PC-3 (cell line): ENCODE measurements around the gene DAPK1. TPM values are rescaled to one million over a fixed set of nuclear protein-coding genes. Genes with fewer than 3 reads are reported as not detected.

Source experiments
- ATAC-seq: fragments of 200-7000 bp; cut with Tn5 transposase; 2 replicates; pipeline ENCODE4 v1.9.1; 2020; ENCODE audit warnings: mild to moderate bottlenecking, moderate library complexity
- BruUV-seq: library from RNA; stranded (reverse); fragments of 400-500 nt; replicated peaks from 2 replicates; lab custom pipeline; 2021; lab: Mats Ljungman, UMichigan
- CTCF ChIA-PET: fragments of 300-600 bp; sonication (Branson Sonifier 250); formaldehyde crosslinking; loops from one replicate; lab custom pipeline; 2022; ENCODE audit warnings: antibody characterized with exemption; lab: Charles Lee
- POLR2A ChIA-PET: fragments of 300-600 bp; sonication (Branson Sonifier 250); formaldehyde crosslinking; loops from one replicate; lab custom pipeline; 2022; ENCODE audit warnings: antibody characterized with exemption; ENCODE audit not compliant: unreplicated experiment; lab: Charles Lee
- DNase-seq: peaks from one replicate; pipeline ENCODE4 v3.0.0-alpha.2; 2015
- H2AFZ ChIP-seq: fragments of 300-600 bp; sonication (generic); 2 replicates; pipeline ENCODE4 v1.6.0; 2016; ENCODE audit warnings: antibody characterized with exemption, low read length
- H3F3A ChIP-seq: fragments of 300-600 bp; sonication (generic); one replicate; pipeline ENCODE4 v1.6.0; 2017; ENCODE audit warnings: antibody characterized with exemption, low read length, control low read depth, mild to moderate bottlenecking; ENCODE audit not compliant: unreplicated experiment
- H3K27ac ChIP-seq: fragments of 300-600 bp; sonication (generic); 2 replicates; pipeline ENCODE4 v1.5.1; 2016; ENCODE audit warnings: mild to moderate bottlenecking, low read length
- H3K27me3 ChIP-seq: fragments of 300-600 bp; sonication (generic); 2 replicates; pipeline ENCODE4 v1.6.1; 2016; ENCODE audit warnings: low read length, mixed read lengths
- H3K36me3 ChIP-seq: fragments of 300-600 bp; sonication (generic); 2 replicates; pipeline ENCODE4 v1.6.1; 2016; ENCODE audit warnings: low read depth, mixed run types, low read length, mixed read lengths
- H3K4me1 ChIP-seq: fragments of 300-600 bp; sonication (generic); 2 replicates; pipeline ENCODE4 v1.5.1; 2016; ENCODE audit warnings: low read length; ENCODE audit not compliant: insufficient read depth
- H3K4me2 ChIP-seq: fragments of 300-600 bp; sonication (generic); 2 replicates; pipeline ENCODE4 v1.6.0; 2016; ENCODE audit warnings: low read length
- H3K4me3 ChIP-seq: fragments of 300-600 bp; sonication (generic); 2 replicates; pipeline ENCODE4 v1.5.1; 2016; ENCODE audit warnings: mild to moderate bottlenecking, low read length, mixed read lengths
- H3K79me2 ChIP-seq: fragments of 300-600 bp; sonication (generic); 2 replicates; pipeline ENCODE4 v1.6.1; 2017; ENCODE audit warnings: low read length, mixed read lengths
- H3K9ac ChIP-seq: fragments of 300-600 bp; sonication (generic); 2 replicates; pipeline ENCODE4 v1.6.0; 2016; ENCODE audit warnings: mild to moderate bottlenecking, low read length
- H3K9me2 ChIP-seq: fragments of 300-600 bp; sonication (generic); replicated peaks from 2 replicates; pipeline ENCODE4 v1.6.1; 2016; ENCODE audit warnings: mixed run types, low read length, mixed read lengths
- H3K9me3 ChIP-seq: fragments of 300-600 bp; sonication (generic); 2 replicates; pipeline ENCODE4 v1.6.1; 2016; ENCODE audit warnings: low read length, mixed read lengths
- H4K20me1 ChIP-seq: fragments of 300-600 bp; sonication (generic); 2 replicates; pipeline ENCODE4 v1.6.1; 2016; ENCODE audit warnings: low read length, mixed read lengths
- EZH2 ChIP-seq: fragments of 300-600 bp; sonication (generic); IDR thresholded peaks from one replicate; pipeline ENCODE4 v1.6.1; 2017; ENCODE audit warnings: antibody characterized with exemption, mild to moderate bottlenecking, low read length; ENCODE audit not compliant: unreplicated experiment
- EZH2phosphoT487 ChIP-seq: fragments of 300-600 bp; sonication (generic); IDR thresholded peaks from 2 replicates; pipeline ENCODE4 v1.6.1; 2018; ENCODE audit warnings: mild to moderate bottlenecking, antibody characterized with exemption, low read length, borderline replicate concordance
- intact Hi-C: fragments of 100-400 bp; cut with micrococcal nuclease; formaldehyde crosslinking; loops from 2 replicates; pipeline ENCODE4 v1.9.0; 2023
- total RNA-seq: library from RNA; depleted of rRNA; stranded (reverse); fragments of >200 nt; gene quantifications from 2 replicates; pipeline ENCODE4 v1.2.3, GENCODE V29; 2014
- TF ChIP-seq, protein P1 (sequence below): fragments of 300-600 bp; sonication (generic); conservative IDR thresholded peaks from 2 replicates; pipeline ENCODE4 v1.5.1; 2017; ENCODE audit warnings: antibody characterized with exemption, low read depth, mild to moderate bottlenecking, low read length

The DAPK1 gene
- total RNA-seq, 1 experiment from 2014 or later = not detected

DNA sequence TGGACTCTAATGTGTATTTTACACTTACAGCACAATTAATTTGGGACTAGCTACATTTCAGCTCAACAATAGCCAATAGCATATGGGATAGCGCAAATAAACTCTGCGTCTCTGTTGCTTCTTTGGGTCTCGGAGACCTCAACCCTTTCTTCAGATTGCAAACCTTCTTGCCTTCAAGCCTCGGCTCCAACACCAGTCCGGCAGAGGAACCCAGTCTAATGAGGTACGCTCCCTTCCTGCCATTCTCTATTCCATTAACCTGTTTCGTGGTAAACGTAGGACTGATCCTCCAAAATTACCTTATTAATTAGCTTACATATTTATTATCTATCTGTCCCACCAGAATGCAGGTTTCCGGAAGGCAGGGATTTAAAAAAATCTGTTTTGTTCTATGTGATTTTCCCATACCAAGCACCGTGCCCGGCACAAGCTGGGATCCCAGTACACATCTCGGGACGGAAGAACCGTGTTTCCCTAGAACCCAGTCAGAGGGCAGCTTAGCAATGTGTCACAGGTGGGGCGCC lies 525 bp upstream of the DAPK1 start:
- H3K4me1 ChIP-seq = no peaks in the 10 kb centered on the region
- H3K27me3 ChIP-seq = peaks cover 34% of the 10 kb centered on the region
- ATAC-seq (no peak), DNase-seq (no peak)
- TF ChIP-seq, protein P1, sequence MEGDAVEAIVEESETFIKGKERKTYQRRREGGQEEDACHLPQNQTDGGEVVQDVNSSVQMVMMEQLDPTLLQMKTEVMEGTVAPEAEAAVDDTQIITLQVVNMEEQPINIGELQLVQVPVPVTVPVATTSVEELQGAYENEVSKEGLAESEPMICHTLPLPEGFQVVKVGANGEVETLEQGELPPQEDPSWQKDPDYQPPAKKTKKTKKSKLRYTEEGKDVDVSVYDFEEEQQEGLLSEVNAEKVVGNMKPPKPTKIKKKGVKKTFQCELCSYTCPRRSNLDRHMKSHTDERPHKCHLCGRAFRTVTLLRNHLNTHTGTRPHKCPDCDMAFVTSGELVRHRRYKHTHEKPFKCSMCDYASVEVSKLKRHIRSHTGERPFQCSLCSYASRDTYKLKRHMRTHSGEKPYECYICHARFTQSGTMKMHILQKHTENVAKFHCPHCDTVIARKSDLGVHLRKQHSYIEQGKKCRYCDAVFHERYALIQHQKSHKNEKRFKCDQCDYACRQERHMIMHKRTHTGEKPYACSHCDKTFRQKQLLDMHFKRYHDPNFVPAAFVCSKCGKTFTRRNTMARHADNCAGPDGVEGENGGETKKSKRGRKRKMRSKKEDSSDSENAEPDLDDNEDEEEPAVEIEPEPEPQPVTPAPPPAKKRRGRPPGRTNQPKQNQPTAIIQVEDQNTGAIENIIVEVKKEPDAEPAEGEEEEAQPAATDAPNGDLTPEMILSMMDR = no peak
- TF ChIP-seq EZH2phosphoT487 (no peak), EZH2 (no peak)
- no peaks in the 10 kb centered on the region for H3F3A ChIP-seq
- H3K9me3 ChIP-seq = no peaks in the 10 kb centered on the region
- CTCF ChIA-PET = no interaction called here
- no peak overlapping the region for H3K4me2 ChIP-seq
- H2AFZ ChIP-seq = no peak overlapping the region
- no peak overlapping the region for H3K27ac ChIP-seq
- no peaks in the 10 kb centered on the region for H4K20me1 ChIP-seq
- BruUV-seq = no TSS peak
- POLR2A ChIA-PET = no interaction called here
- no peak overlapping the region for H3K4me3 ChIP-seq
- H3K9ac ChIP-seq = no peak overlapping the region
- H3K79me2 ChIP-seq = no peaks in the 10 kb centered on the region
- no peaks in the 10 kb centered on the region for H3K9me2 ChIP-seq
- no peaks in the 10 kb centered on the region for H3K36me3 ChIP-seq
- intact Hi-C loops = no loop called here

DNA sequence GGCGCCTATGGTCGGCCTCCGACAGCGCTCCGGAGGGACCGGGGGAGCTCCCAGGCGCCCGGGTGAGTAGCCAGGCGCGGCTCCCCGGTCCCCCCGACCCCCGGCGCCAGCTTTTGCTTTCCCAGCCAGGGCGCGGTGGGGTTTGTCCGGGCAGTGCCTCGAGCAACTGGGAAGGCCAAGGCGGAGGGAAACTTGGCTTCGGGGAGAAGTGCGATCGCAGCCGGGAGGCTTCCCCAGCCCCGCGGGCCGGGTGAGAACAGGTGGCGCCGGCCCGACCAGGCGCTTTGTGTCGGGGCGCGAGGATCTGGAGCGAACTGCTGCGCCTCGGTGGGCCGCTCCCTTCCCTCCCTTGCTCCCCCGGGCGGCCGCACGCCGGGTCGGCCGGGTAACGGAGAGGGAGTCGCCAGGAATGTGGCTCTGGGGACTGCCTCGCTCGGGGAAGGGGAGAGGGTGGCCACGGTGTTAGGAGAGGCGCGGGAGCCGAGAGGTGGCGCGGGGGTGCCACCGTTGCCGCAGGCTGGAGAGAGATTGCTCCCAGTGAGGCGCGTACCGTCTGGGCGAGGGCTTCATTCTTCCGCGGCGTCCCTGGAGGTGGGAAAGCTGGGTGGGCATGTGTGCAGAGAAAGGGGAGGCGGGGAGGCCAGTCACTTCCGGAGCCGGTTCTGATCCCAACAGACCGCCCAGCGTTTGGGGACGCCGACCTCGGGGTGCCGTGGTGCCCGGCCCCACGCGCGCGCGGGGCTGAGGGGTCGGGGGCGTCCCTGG lies 561 bp downstream of the DAPK1 start:
- TF ChIP-seq EZH2phosphoT487 (no peak), EZH2 (no peak)
- TF ChIP-seq, protein P1 = no peak
- no peak overlapping the region for H3K9ac ChIP-seq
- no TSS peak for BruUV-seq
- H3F3A ChIP-seq = no peaks in the 10 kb centered on the region
- DNase-seq (no peak), ATAC-seq (no peak)
- no peaks in the 10 kb centered on the region for H3K9me3 ChIP-seq
- no peaks in the 10 kb centered on the region for H4K20me1 ChIP-seq
- no peaks in the 10 kb centered on the region for H3K9me2 ChIP-seq
- intact Hi-C loops = no loop called here
- no peak overlapping the region for H3K4me3 ChIP-seq
- H3K79me2 ChIP-seq = no peaks in the 10 kb centered on the region
- CTCF ChIA-PET = no interaction called here
- H3K4me2 ChIP-seq = no peak overlapping the region
- no peak overlapping the region for H2AFZ ChIP-seq
- POLR2A ChIA-PET = no interaction called here
- H3K27ac ChIP-seq = no peak overlapping the region
- no peaks in the 10 kb centered on the region for H3K36me3 ChIP-seq
- no peaks in the 10 kb centered on the region for H3K4me1 ChIP-seq
- peaks cover 34% of the 10 kb centered on the region for H3K27me3 ChIP-seq

DNA sequence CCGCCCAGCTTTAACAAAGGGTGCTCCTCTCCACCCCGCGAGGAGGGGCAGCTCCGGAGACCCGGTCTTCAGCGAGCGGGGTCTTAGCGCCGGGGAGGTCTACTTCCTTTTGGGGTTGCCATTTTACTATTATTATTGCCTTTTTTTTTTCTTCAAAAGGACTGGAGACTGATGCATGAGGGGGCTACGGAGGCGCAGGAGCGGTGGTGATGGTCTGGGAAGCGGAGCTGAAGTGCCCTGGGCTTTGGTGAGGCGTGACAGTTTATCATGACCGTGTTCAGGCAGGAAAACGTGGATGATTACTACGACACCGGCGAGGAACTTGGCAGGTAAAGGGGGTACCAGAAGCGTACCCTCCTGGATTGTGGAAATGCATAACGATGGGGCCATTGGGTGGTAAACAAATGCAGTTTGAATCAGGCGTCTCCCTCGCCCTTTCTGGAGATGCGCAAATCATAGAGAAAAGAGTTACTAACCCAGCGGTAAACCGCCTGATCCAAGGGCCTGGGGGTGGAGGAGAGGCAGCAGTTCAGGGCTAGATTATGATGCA lies 1.2 kb downstream of the DAPK1 start:
- intact Hi-C loops = no loop called here
- DNase-seq (no peak), ATAC-seq (no peak)
- TF ChIP-seq, protein P1 = no peak
- no peak for TF ChIP-seq EZH2
- TF ChIP-seq EZH2phosphoT487 = no peak
- no peak overlapping the region for H3K4me2 ChIP-seq
- POLR2A ChIA-PET = no interaction called here
- BruUV-seq = no TSS peak
- H3K9me2 ChIP-seq = no peaks in the 10 kb centered on the region
- no peaks in the 10 kb centered on the region for H4K20me1 ChIP-seq
- H3K79me2 ChIP-seq = no peaks in the 10 kb centered on the region
- H3K4me1 ChIP-seq = no peaks in the 10 kb centered on the region
- H3K9me3 ChIP-seq = no peaks in the 10 kb centered on the region
- H3K27ac ChIP-seq = no peak overlapping the region
- no peaks in the 10 kb centered on the region for H3F3A ChIP-seq
- no peak overlapping the region for H3K9ac ChIP-seq
- no peak overlapping the region for H2AFZ ChIP-seq
- no peaks in the 10 kb centered on the region for H3K36me3 ChIP-seq
- CTCF ChIA-PET = no interaction called here
- no peak overlapping the region for H3K4me3 ChIP-seq
- H3K27me3 ChIP-seq = peaks cover 34% of the 10 kb centered on the region
